M059J (cell line): ENCODE measurements around the gene NOP53. TPM values are rescaled to one million over a fixed set of nuclear protein-coding genes. Genes with fewer than 3 reads are reported as not detected.

Source experiments
- DNase-seq: peaks from one replicate; pipeline ENCODE4 v3.0.0-alpha.2; 2012; ENCODE audit warnings: low read depth
- total RNA-seq: library from RNA; depleted of rRNA; stranded (reverse); fragments of >200 nt; shearing (Covaris generic); gene quantifications from 2 replicates; pipeline ENCODE4 v1.2.3, GENCODE V29; 2014; rRNA removed

The NOP53 gene
- total RNA-seq, 1 experiment from 2014 or later, result 31.0 TPM

DNA sequence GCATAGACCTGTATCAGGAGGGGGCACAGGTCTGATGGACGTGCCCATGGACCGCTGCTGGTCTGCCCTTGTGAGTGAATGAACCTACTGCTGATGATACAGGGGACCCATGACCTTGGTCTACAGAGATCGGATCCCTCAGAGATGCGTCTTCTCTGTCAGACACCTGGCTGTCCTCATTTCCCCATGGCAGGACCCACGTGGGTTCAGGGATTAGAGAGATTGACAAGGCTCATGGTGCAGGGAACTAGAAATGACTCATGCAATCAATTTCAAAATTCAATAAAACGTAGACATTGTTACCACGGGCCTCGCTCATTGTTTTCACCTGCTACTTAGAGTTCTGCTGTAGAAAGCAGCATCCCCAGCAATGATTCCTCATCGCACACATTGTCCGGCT, 60.0 kb downstream of the NOP53 start:
- no peak for DNase-seq

DNA sequence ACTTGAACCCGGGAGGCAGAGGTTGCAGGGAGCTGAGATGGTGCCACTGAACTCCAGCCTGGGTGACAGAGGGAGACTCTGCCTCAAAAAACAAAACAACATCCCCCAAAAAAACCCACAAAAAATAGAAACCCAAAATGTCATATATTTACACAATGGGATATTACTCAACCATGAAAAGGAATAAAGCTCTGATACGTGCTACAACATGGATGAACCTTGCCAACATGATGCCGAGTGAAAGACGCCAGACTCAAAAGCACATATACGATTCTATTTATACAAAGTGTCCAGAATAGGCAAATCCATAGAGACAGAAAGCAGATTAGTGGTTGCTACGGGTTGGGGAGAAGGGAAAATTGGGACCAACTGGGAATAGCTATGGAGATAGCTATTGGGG, 61.1 kb downstream of the NOP53 start:
- DNase-seq, result no peak

Other genes with a start within 250 kb of the NOP53 start
- gene NAPA, start 230.5 kb upstream of the NOP53 start, total RNA-seq, result 211 and 268 TPM in 2 replicates
- 0.27 TPM in 1 of 2 replicates, not detected in the other for gene ZNF541, start 172.4 kb upstream of the NOP53 start, total RNA-seq
- gene BICRA, start 136.4 kb upstream of the NOP53 start, total RNA-seq, result 2.7 and 5.3 TPM in 2 replicates
- gene EHD2, start 32.1 kb upstream of the NOP53 start, total RNA-seq, result 34.0 and 91.2 TPM in 2 replicates
- 366 and 459 TPM in 2 replicates for gene SELENOW, start 33.2 kb downstream of the NOP53 start, total RNA-seq
- not detected in 2 replicates for gene TPRX1, start 59.0 kb downstream of the NOP53 start, total RNA-seq
- not detected in 2 replicates for gene CRX, start 76.4 kb downstream of the NOP53 start, total RNA-seq
- not detected in 2 replicates for gene TPRX2, start 113.7 kb downstream of the NOP53 start, total RNA-seq
- gene SULT2A1, start 140.8 kb downstream of the NOP53 start, total RNA-seq, result not detected in 2 replicates
- gene BSPH1, start 246.6 kb downstream of the NOP53 start, total RNA-seq, result 0.25 TPM in 1 of 2 replicates, not detected in the other
- 24.4 and 33.3 TPM in 2 replicates for gene ELSPBP1, start 249.1 kb downstream of the NOP53 start, total RNA-seq